Urinary bladder (tissue), 4 donors: ENCODE results near the gene RRP1. TPM values are rescaled to one million over a fixed set of nuclear protein-coding genes. Genes with fewer than 3 reads are reported as not detected.

Experiments
- DNase-seq: peaks from one replicate; pipeline ENCODE4 v3.0.0-alpha.2; 2015; ENCODE audit errors: extremely low spot score
- H3K27ac ChIP-seq: one replicate; pipeline ENCODE4 v1.5.1; 2013; ENCODE audit warnings: low read depth, mild to moderate bottlenecking, moderate library complexity
- H3K36me3 ChIP-seq: one replicate; pipeline ENCODE4 v1.6.1; 2013; ENCODE audit warnings: mild to moderate bottlenecking, moderate library complexity; ENCODE audit not compliant: insufficient read depth
- H3K4me1 ChIP-seq: one replicate; pipeline ENCODE4 v1.6.1; 2013; ENCODE audit warnings: mild to moderate bottlenecking, moderate library complexity; ENCODE audit not compliant: insufficient read depth
- H3K4me3 ChIP-seq: one replicate; pipeline ENCODE4 v1.5.1; 2013; ENCODE audit warnings: low read depth, low read length
- WGBS: extraction: QIAGEN DNeasy Blood & Tissue Kit; methylation state at CpG from one replicate; pipeline ENCODE4 v1.1.7; 2013; 5-methylcytosine and 5-hydroxymethylcytosine counted together
- polyA plus RNA-seq: library from polyadenylated mRNA; stranded (reverse); fragments of 200-250 nt; gene quantifications from one replicate; pipeline ENCODE4 v1.2.3, GENCODE V29; 2013
- total RNA-seq: library from RNA; depleted of rRNA; stranded (reverse); fragments of >200 nt; gene quantifications from one replicate; pipeline ENCODE4 v1.2.3, GENCODE V29; 2014
- donor health status: healthy with polysubstance abuse.
- donor health status: healthy.

RRP1 gene
- total and polyA plus RNA-seq, 2 donors: 11.6 to 12.3 TPM

- DNase-seq: no peak
- H3K4me1 ChIP-seq: no peaks in the 10 kb centered on the region
- H3K4me3 ChIP-seq: no peak overlapping the region
- peaks cover 2% of the 10 kb centered on the region for H3K36me3 ChIP-seq
- WGBS: 86% methylated on average over 18 of the region's 18 CpGs
- H3K27ac ChIP-seq: no peak overlapping the region
Observed at GRCh38 chr21:43808367-43808766, 19.0 kb downstream of the RRP1 start.

- Histone ChIP-seq H3K4me3 (no peak overlapping the region), H3K27ac (no peak overlapping the region), H3K4me1 (no peaks in the 10 kb centered on the region), H3K36me3 (peaks cover 2% of the 10 kb centered on the region)
- DNase-seq: no peak
- WGBS: 85% methylated on average over 22 of the region's 22 CpGs
Observed at GRCh38 chr21:43808832-43809251, 19.5 kb downstream of the RRP1 start.

GRCh38 chr21:43809346-43809799, 20.0 kb downstream of the RRP1 start:
- Histone ChIP-seq H3K4me3 (no peak overlapping the region), H3K36me3 (no peaks in the 10 kb centered on the region), H3K27ac (no peak overlapping the region), H3K4me1 (no peaks in the 10 kb centered on the region)
- DNase-seq: no peak
- 77% methylated on average over 16 of the region's 16 CpGs for WGBS

GRCh38 chr21:43809853-43810504, 20.6 kb downstream of the RRP1 start:
- no peak overlapping the region for H3K27ac ChIP-seq
- H3K36me3 ChIP-seq: no peaks in the 10 kb centered on the region
- 61% methylated on average over 26 of the region's 26 CpGs for WGBS
- no peak for DNase-seq
- H3K4me1 ChIP-seq: no peaks in the 10 kb centered on the region
- no peak overlapping the region for H3K4me3 ChIP-seq

GRCh38 chr21:43810505-43811261, 21.3 kb downstream of the RRP1 start:
- H3K27ac ChIP-seq: no peak overlapping the region
- no peaks in the 10 kb centered on the region for H3K36me3 ChIP-seq
- no peak overlapping the region for H3K4me3 ChIP-seq
- no peak for DNase-seq
- WGBS: 20% methylated on average over 23 of the region's 23 CpGs
- no peaks in the 10 kb centered on the region for H3K4me1 ChIP-seq

GRCh38 chr21:43811262-43812105, 22.1 kb downstream of the RRP1 start:
- Histone ChIP-seq H3K27ac (no peak overlapping the region), H3K36me3 (no peaks in the 10 kb centered on the region), H3K4me1 (no peaks in the 10 kb centered on the region), H3K4me3 (no peak overlapping the region)
- no peak for DNase-seq
- WGBS: 74% methylated on average over 24 of the region's 24 CpGs

- DNase-seq: no peak
- 66% methylated on average over 27 of the region's 27 CpGs for WGBS
Observed at GRCh38 chr21:43812139-43812821, 22.9 kb downstream of the RRP1 start.

GRCh38 chr21:43812957-43813655, 23.7 kb downstream of the RRP1 start:
- Histone ChIP-seq H3K36me3 (no peaks in the 10 kb centered on the region), H3K4me1 (no peaks in the 10 kb centered on the region), H3K4me3 (no peak overlapping the region), H3K27ac (no peak overlapping the region)
- no peak for DNase-seq
- 87% methylated on average over 19 of the region's 19 CpGs for WGBS

More at GRCh38 chr21:43812139-43812821, 22.9 kb downstream of the RRP1 start:
- Histone ChIP-seq H3K4me3 (no peak overlapping the region), H3K27ac (no peak overlapping the region), H3K36me3 (no peaks in the 10 kb centered on the region), H3K4me1 (no peaks in the 10 kb centered on the region)

- Histone ChIP-seq H3K4me1 (no peaks in the 10 kb centered on the region), H3K4me3 (no peak overlapping the region), H3K36me3 (no peaks in the 10 kb centered on the region), H3K27ac (no peak overlapping the region)
- WGBS: 83% methylated on average over 5 of the region's 5 CpGs
- DNase-seq: no peak
Observed at GRCh38 chr21:43813656-43813980, 24.2 kb downstream of the RRP1 start.

- H3K4me3 ChIP-seq: no peak overlapping the region
- no peak overlapping the region for H3K27ac ChIP-seq
- H3K4me1 ChIP-seq: no peaks in the 10 kb centered on the region
- WGBS: 64% methylated on average over 28 of the region's 28 CpGs
- no peaks in the 10 kb centered on the region for H3K36me3 ChIP-seq
- DNase-seq: no peak
Observed at GRCh38 chr21:43814215-43815106, 25.1 kb downstream of the RRP1 start.

- Histone ChIP-seq H3K36me3 (no peaks in the 10 kb centered on the region), H3K27ac (no peak overlapping the region), H3K4me1 (no peaks in the 10 kb centered on the region), H3K4me3 (no peak overlapping the region)
- DNase-seq: no peak
- 30% methylated on average over 24 of the region's 27 CpGs for WGBS
Observed at GRCh38 chr21:43815107-43815613, 25.8 kb downstream of the RRP1 start.

GRCh38 chr21:43815991-43816390, 26.6 kb downstream of the RRP1 start:
- no peaks in the 10 kb centered on the region for H3K4me1 ChIP-seq
- no peak for DNase-seq
- no peaks in the 10 kb centered on the region for H3K36me3 ChIP-seq
- no peak overlapping the region for H3K27ac ChIP-seq
- H3K4me3 ChIP-seq: no peak overlapping the region
- WGBS: 91% methylated on average over 15 of the region's 15 CpGs
